GM13977 (cell line): Measurements from ENCODE around the gene MYOM1.

Experiments
- DNase-seq: peaks from one replicate; pipeline ENCODE4 v3.0.0; 2012; ENCODE audit warnings: low spot score
- in situ Hi-C: fragments of 300-500 bp; cut with MboI; formaldehyde crosslinking; loops from one replicate; pipeline ENCODE4 v1.12.0; 2022; ENCODE audit warnings: low sequenced_read_pairs, low pct_unique_long_range_greater_than_20kb, mixed read lengths, inconsistent platforms; ENCODE audit not compliant: unreplicated experiment
- TF ChIP-seq, protein P1 (sequence below): IDR thresholded peaks from 2 replicates; pipeline ENCODE4 v1.5.1; 2012; ENCODE audit warnings: mild to moderate bottlenecking, control low read depth; ENCODE audit not compliant: insufficient read depth; ENCODE audit errors: extremely low read depth, missing control alignments

MYOM1 gene

DNA sequence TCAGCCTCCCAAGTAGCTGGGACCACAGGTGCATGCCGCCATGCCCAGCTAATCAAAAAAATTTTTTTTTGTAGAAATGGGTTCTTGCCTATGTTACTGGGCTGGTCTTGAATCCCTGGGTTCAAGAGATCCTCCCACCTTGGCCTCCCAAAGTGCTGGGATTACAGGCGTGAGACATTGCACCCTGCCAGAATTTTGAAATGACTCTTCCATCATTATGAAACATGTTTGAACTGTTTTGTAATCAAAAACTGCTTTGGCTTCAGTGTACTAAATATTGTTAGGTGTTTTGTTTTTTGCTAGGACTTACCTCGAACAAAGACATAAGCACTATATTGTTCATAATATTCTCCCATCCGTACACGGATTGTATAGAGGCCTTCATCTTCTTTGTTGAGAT, 55.8 kb downstream of the MYOM1 start:
- TF ChIP-seq, protein P1, sequence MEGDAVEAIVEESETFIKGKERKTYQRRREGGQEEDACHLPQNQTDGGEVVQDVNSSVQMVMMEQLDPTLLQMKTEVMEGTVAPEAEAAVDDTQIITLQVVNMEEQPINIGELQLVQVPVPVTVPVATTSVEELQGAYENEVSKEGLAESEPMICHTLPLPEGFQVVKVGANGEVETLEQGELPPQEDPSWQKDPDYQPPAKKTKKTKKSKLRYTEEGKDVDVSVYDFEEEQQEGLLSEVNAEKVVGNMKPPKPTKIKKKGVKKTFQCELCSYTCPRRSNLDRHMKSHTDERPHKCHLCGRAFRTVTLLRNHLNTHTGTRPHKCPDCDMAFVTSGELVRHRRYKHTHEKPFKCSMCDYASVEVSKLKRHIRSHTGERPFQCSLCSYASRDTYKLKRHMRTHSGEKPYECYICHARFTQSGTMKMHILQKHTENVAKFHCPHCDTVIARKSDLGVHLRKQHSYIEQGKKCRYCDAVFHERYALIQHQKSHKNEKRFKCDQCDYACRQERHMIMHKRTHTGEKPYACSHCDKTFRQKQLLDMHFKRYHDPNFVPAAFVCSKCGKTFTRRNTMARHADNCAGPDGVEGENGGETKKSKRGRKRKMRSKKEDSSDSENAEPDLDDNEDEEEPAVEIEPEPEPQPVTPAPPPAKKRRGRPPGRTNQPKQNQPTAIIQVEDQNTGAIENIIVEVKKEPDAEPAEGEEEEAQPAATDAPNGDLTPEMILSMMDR, result no peak
- in situ Hi-C loops, result no loop called here
- no peak for DNase-seq

DNA sequence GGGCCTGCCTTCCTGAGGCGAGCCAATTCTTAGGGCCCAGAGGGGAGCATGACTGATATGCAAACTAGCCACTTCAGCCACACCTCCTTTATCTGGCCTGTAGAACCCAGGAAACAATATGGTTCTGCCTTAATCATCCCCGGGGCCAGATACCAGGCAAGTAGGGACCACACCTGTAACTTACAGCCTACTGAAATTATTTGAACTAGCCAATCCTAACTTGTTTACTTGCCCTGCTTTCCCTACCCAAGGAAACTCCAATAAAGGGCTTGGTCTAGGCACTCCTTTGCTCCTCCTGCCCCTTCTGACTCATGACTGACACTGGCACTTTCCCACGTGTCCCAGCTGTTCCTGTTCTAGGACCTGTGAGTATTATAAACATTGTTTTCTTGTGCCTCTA, 57.6 kb downstream of the MYOM1 start:
- TF ChIP-seq, protein P1, result no peak
- in situ Hi-C loops, result no loop called here
- no peak for DNase-seq

DNA sequence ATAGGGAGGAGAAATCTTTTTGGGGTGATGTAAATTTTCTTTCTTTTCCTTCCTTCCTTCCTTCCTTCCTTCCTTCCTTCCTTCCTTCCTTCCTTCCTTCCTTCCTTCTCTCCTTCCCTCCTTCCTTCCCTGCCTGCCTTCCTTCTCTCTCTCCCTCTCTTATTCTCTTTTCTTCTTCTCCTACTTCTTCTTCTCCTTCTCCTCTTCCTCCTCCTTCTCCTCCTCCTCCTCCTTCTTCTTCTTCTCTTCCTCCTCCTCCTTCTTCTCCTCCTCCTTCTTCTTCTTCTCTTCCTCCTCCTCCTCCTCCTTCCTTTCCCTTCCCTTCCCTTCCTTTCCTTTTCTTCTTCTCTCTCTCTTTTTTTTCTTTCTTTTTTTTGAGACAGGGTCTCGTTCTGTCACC, 59.9 kb downstream of the MYOM1 start:
- TF ChIP-seq, protein P1, result no peak
- in situ Hi-C loops, result loop anchor here (10.0 kb wide), 1 partner anchor 85 kb away; the partner anchor contains the start of gene MYL12A

DNA sequence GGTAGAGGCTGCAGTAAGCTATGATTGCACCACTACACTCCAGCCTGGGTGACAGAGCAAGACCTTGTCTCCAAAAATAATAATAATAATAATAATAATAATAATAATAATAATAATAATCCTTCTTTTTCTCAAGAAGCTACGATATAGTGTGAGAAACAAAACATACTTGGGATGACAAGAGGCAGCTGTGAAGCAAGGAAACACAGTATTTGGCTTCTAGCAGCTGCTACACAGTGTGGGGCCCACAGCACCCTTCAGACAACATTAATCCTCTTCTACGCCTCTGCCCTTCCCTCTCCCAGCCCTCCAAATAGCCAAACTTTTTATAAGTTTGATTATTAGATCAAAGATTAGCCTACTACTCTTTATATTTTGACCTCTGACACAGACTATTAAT, 62.2 kb downstream of the MYOM1 start:
- DNase-seq, result no peak
- TF ChIP-seq, protein P1, result no peak
- in situ Hi-C loops, result loop anchor here (10.0 kb wide), 1 partner anchor 87 kb away; the partner anchor contains the start of gene MYL12A

More for the DNA sequence above, 59.9 kb downstream of the MYOM1 start:
- DNase-seq, result no peak

DNA sequence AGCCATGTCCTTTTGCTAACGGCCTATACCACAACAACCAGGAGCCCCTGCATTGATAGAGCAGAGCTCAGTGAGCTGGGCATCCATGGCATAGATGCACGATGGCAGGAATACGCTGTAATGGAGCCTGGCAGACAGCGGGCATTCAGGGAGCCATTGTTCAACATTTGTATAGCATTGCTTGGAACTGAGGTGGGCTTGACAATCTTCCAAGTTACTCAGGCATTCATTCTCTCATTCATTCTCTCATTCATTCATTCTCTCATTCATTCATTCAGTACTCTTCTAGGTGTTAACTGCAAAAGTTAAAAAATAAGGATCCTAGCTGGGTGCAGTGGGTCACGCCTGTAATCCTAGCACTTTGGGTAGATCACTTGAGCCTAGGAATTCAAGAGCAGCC, 62.7 kb downstream of the MYOM1 start:
- in situ Hi-C loops, result loop anchor here (10.0 kb wide), 1 partner anchor 88 kb away; the partner anchor contains the start of gene MYL12A
- TF ChIP-seq, protein P1, result no peak

DNA sequence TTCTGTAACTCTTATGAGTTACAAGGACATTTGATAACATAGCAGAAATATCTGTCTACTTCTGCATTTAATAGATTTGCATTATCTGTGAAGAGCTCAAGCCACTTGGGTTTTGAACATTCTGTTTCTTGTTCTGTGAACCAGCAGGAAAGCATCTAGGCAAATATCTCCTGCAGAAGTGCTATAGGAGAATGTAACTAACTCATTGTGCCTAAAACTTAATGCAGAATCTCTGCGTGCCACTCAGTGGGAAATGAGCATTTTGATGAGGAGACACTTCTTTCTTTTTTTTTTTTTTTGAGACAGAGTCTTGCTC, 63.5 kb downstream of the MYOM1 start:
- DNase-seq, result no peak
- TF ChIP-seq, protein P1, result no peak
- in situ Hi-C loops, result loop anchor here (10.0 kb wide), 1 partner anchor 89 kb away; the partner anchor contains the start of gene MYL12A

More for the DNA sequence above, 62.7 kb downstream of the MYOM1 start:
- no peak for DNase-seq
